PC-3 (cell line): Measurements from ENCODE around the gene CYB561A3.

ENCODE experiments used
- EZH2 ChIP-seq: fragments of 300-600 bp; sonication (generic); IDR thresholded peaks from one replicate; pipeline ENCODE4 v1.6.1; 2017; ENCODE audit warnings: antibody characterized with exemption, mild to moderate bottlenecking, low read length; ENCODE audit not compliant: unreplicated experiment
- EZH2phosphoT487 ChIP-seq: fragments of 300-600 bp; sonication (generic); IDR thresholded peaks from 2 replicates; pipeline ENCODE4 v1.6.1; 2018; ENCODE audit warnings: mild to moderate bottlenecking, antibody characterized with exemption, low read length, borderline replicate concordance
- TF ChIP-seq, protein P1 (sequence below): fragments of 300-600 bp; sonication (generic); conservative IDR thresholded peaks from 2 replicates; pipeline ENCODE4 v1.5.1; 2017; ENCODE audit warnings: antibody characterized with exemption, low read depth, mild to moderate bottlenecking, low read length

DNA sequence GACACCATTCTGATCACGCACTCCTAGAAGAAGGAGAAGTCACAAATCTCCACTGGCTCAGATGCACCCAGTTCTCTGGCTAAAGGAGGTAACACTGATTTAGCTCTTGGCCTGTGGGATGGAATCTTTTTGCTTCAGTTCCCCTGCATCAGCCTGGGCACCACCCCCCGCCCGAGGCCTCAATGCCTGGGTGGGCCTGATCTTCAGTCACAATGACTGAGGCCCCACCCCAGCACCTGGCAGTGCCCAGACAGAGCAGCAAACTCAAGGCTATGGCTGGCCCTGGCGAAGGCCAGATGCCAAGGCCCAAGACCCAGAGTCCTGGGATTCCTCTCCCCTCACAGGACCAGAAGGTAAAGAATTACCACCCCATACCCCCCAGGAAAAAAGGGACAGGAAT is 5.0 kb downstream of the CYB561A3 start:
- TF ChIP-seq, protein P1, sequence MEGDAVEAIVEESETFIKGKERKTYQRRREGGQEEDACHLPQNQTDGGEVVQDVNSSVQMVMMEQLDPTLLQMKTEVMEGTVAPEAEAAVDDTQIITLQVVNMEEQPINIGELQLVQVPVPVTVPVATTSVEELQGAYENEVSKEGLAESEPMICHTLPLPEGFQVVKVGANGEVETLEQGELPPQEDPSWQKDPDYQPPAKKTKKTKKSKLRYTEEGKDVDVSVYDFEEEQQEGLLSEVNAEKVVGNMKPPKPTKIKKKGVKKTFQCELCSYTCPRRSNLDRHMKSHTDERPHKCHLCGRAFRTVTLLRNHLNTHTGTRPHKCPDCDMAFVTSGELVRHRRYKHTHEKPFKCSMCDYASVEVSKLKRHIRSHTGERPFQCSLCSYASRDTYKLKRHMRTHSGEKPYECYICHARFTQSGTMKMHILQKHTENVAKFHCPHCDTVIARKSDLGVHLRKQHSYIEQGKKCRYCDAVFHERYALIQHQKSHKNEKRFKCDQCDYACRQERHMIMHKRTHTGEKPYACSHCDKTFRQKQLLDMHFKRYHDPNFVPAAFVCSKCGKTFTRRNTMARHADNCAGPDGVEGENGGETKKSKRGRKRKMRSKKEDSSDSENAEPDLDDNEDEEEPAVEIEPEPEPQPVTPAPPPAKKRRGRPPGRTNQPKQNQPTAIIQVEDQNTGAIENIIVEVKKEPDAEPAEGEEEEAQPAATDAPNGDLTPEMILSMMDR: no peak
- TF ChIP-seq EZH2 (no peak), EZH2phosphoT487 (no peak)
